ENCODE data around the gene MEIKIN.

MEIKIN gene

DNA sequence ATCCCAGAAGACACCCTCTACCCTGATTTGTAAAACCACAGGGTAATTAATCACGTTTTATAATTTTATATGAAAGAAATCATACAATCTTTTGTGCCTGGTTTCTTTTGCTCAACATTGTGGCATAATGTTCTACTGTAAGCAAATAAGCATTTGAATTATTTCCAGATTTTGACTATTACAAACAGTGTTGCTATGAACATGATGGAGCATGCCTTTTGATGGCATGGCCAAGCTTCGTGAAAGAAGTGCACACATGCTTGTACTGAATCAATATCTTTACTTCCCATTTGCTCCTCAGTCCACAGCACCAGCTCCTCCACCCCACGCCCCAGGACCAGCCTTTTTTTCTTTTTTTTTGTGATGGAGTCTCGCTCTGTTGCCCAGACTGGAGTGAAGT lies 36.1 kb upstream of the MEIKIN start:
- ATAC-seq (replicated peaks; ENCODE audit: extremely low read depth, poor library complexity, severe bottlenecking) (no peak), DNase-seq (ENCODE audit: low spot score in 2 of 2) (no peak)
- H3K4me3 Mint-ChIP-seq = no peak overlapping the region
- no peaks in the 10 kb centered on the region for H3K27me3 Mint-ChIP-seq
- peak overlapping the region; percentile 54 for H3K27ac Mint-ChIP-seq (ENCODE audit: low read depth)
- H3K4me1 Mint-ChIP-seq = peaks cover 25% of the 10 kb centered on the region
- no peaks in the 10 kb centered on the region for H3K36me3 Mint-ChIP-seq (ENCODE audit: insufficient read depth)
- H3K9me3 Mint-ChIP-seq = no peaks in the 10 kb centered on the region

DNA sequence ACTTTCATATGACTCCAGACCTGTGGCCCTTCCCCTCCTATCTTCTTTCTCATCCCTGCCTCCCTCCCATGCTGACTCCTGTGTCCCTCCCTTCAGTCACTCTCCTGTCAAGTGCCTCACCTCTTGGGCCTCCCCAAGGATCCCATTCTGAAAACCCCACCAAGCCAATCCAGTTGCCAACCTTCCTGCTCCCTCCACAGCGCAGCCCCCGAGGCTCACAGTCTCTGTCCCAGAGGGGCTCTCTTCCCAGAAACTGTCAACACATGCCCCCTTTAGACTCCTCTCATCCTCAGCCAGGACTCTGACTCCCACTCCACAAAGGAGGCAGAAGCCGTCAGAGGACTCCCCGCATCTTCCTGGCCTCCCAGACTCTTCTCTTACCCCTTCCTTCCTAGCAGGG lies 35.2 kb upstream of the MEIKIN start:
- Mint-ChIP-seq H3K9me3 (no peaks in the 10 kb centered on the region), H3K4me3 (no peak overlapping the region), H3K36me3 (ENCODE audit: insufficient read depth) (no peaks in the 10 kb centered on the region), H3K27me3 (no peaks in the 10 kb centered on the region), H3K27ac (ENCODE audit: low read depth) (peak overlapping the region; percentile 54), H3K4me1 (peaks cover 25% of the 10 kb centered on the region)
- no peak for DNase-seq (ENCODE audit: low spot score in 2 of 2)
- no peak for ATAC-seq (replicated peaks; ENCODE audit: extremely low read depth, poor library complexity, severe bottlenecking)

DNA sequence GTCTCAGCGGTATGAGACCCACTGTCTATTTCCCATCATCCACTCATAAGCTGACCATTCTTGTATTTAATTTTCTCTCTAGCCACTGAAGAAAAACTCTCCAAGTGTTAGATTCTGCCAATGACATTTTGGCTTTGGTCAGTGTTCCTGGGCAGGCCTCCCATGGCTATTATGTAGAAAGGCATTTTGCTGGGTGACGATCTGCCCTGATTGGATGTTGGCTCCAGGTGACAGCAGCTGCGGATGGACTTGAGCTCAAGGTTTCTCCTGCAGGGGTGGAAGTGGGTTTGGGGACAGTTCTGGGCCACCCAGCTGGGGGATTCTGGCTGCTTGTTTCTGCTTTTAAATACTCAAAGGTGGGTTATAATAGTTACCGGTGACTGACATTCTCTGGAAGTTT lies 34.4 kb upstream of the MEIKIN start:
- DNase-seq (ENCODE audit: low spot score in 2 of 2) (no peak), ATAC-seq (replicated peaks; ENCODE audit: extremely low read depth, poor library complexity, severe bottlenecking) (no peak)
- no peak overlapping the region for H3K4me3 Mint-ChIP-seq
- H3K27ac Mint-ChIP-seq (ENCODE audit: low read depth) = no peak overlapping the region
- peaks cover 33% of the 10 kb centered on the region for H3K4me1 Mint-ChIP-seq
- no peaks in the 10 kb centered on the region for H3K9me3 Mint-ChIP-seq
- H3K27me3 Mint-ChIP-seq = no peaks in the 10 kb centered on the region
- no peaks in the 10 kb centered on the region for H3K36me3 Mint-ChIP-seq (ENCODE audit: insufficient read depth)

DNA sequence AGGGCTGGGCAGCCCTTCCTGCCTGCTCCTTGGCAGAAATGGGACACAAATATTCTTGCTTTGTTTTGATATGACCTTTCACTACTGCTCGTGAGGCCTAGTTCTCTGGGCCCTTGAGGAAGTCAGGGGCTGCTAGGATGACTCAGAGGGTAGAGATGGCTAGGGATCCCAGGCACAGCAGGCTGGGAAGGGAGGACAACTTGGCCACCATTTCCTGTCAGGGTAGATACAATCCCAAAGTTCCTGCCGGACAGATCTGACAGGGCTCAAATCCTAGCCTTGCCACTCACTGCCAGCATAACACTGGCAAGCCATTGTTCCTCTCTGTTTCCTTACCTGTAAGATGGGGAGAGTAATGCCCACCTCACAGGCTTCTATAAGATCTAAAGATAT lies 31.7 kb upstream of the MEIKIN start:
- Mint-ChIP-seq H3K4me3 (no peak overlapping the region), H3K4me1 (peaks cover 42% of the 10 kb centered on the region), H3K27ac (ENCODE audit: low read depth) (peak overlapping the region; percentile 27), H3K36me3 (ENCODE audit: insufficient read depth) (peaks cover 2% of the 10 kb centered on the region), H3K9me3 (no peaks in the 10 kb centered on the region), H3K27me3 (no peaks in the 10 kb centered on the region)
- ATAC-seq (replicated peaks; ENCODE audit: extremely low read depth, poor library complexity, severe bottlenecking) (no peak), DNase-seq (ENCODE audit: low spot score in 2 of 2) (no peak)

DNA sequence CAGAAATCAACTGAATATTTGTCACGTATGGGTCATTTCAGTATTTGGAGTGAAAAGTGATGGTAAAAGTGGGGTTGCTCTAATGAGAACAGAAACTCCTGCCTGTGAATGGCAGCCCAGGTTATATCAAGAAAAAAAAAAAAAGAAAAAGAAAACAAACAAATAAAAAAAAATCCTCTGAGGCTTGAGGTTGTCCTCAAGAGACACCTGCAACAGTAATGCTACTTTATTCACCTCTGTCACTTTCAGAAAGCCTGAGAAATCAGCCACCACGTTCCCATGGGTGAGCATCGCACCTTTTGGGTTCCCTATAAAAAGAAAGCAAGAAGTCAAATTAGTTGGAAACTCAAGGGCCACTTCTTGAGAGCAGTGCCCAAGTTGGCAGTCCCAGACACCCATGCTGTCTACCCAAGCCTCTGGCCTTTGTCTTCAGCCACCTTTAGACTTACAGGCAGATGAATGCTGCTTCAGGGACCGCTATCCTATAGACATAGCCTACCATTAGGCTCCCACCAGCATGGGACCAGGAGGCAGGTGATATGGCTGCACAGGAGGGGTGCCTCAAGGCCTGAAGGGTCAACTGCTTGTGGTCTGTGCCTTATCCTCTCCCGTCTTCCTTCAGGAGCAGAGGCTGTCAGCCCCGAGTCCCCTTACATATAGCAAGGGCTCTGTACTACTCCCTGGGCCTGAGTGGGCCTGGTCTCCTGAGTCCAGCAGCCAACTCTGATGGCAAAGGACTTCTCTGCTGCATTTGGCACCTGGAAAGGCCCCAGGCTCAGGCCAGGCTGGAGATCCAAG lies 31.1 kb upstream of the MEIKIN start:
- Mint-ChIP-seq H3K4me3 (no peak overlapping the region), H3K27me3 (no peaks in the 10 kb centered on the region)
- ATAC-seq (replicated peaks; ENCODE audit: extremely low read depth, poor library complexity, severe bottlenecking) = no peak

DNA sequence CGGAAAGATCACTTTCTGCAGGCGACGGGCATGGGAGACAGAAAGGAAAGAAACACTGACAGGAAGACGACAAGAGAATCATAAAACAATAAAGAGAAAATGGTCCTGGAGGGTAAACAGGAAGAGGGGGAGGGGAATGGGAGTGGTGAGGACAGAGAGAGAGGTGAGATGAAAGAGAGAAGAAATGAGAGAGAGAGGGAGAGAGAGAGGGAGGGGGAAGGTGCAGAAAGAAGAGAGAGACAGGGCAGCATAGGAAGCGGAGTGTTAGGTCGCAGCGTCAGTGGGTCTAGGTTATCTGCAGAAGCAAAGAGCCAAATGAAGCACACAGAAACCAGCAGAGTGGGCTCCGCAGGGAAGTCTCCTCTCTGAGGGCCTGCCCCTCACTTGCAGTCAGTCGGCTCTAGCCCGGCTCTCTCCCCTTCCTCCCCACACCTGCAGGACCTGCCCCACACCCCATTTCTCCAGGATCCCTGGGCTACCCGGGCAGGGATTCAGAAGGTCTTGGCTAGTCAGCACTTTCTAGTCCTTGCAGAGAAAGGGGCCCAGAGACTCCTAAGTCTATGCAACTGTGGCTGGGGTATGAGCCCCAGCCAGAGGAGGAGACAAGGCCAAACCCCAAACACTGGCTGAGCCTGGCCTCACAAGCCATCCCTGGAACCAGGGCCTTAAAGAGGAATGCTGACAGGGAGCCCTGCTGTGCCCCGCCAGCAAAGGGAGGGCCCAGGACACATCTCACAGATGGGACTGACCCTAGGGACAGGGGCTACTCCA lies 29.7 kb upstream of the MEIKIN start:
- peak overlapping the region; percentile 86 for H3K4me3 Mint-ChIP-seq

More for the DNA sequence above, 31.1 kb upstream of the MEIKIN start:
- peaks cover 46% of the 10 kb centered on the region for H3K4me1 Mint-ChIP-seq
- H3K9me3 Mint-ChIP-seq = no peaks in the 10 kb centered on the region
- no peak for DNase-seq (ENCODE audit: low spot score in 2 of 2)
- peaks cover 2% of the 10 kb centered on the region for H3K36me3 Mint-ChIP-seq (ENCODE audit: insufficient read depth)
- peak overlapping the region; percentile 93 for H3K27ac Mint-ChIP-seq (ENCODE audit: low read depth)

DNA sequence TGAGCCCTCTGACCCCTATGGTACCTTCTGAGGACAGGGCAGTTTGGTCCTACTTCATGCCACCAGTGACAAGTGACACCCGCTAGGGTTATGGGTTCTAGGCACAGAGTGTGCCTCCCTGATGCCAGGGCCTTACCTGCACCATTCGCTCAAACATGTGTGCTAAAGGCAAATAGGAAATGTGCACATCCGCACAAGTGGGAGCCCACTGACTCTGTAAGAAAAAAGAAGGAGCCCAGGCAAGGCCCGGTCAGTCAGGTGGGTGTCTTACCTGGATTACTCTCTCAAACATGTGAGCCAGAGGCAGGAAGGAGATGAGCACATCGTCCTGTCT lies 29.1 kb upstream of the MEIKIN start:
- ATAC-seq (replicated peaks; ENCODE audit: extremely low read depth, poor library complexity, severe bottlenecking) (peak; percentile 26), DNase-seq (ENCODE audit: low spot score in 2 of 2) (peak in 1 of 2 donors; percentile 8)
- Mint-ChIP-seq H3K36me3 (ENCODE audit: insufficient read depth) (peaks cover 7% of the 10 kb centered on the region), H3K4me1 (peaks cover 47% of the 10 kb centered on the region), H3K27ac (ENCODE audit: low read depth) (peak overlapping the region; percentile 93), H3K9me3 (no peaks in the 10 kb centered on the region), H3K4me3 (peak overlapping the region; percentile 86), H3K27me3 (no peaks in the 10 kb centered on the region)

More for the DNA sequence above, 29.7 kb upstream of the MEIKIN start:
- Mint-ChIP-seq H3K27me3 (no peaks in the 10 kb centered on the region), H3K9me3 (no peaks in the 10 kb centered on the region), H3K27ac (ENCODE audit: low read depth) (peak overlapping the region; percentile 93), H3K4me1 (peaks cover 47% of the 10 kb centered on the region), H3K36me3 (ENCODE audit: insufficient read depth) (peaks cover 4% of the 10 kb centered on the region)
- ATAC-seq (replicated peaks; ENCODE audit: extremely low read depth, poor library complexity, severe bottlenecking) = peak; percentile 75
- DNase-seq (ENCODE audit: low spot score in 2 of 2) = peak in 1 of 2 donors; percentile 9

DNA sequence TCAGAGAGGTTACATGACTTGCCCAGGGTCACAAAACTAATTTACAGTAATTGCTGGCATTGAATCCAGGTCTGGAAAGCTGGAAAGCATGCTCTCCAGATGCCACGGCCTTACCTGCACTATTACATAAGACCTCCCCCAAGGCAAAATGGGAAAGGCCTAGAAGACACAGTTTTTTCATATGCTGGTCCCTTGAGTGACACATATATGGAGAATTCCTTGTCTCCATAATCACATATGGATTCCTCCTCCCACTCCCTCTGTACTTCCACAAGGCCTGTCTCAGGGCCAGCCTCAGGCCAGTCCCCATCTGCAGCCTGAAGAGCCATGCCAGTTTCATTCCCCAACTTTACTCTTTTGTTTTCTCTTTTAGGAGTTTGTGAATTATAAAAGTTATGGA lies 28.6 kb upstream of the MEIKIN start:
- Mint-ChIP-seq H3K27me3 (no peaks in the 10 kb centered on the region), H3K27ac (ENCODE audit: low read depth) (peak overlapping the region; percentile 93), H3K4me3 (peak overlapping the region; percentile 86), H3K4me1 (peaks cover 47% of the 10 kb centered on the region), H3K9me3 (no peaks in the 10 kb centered on the region), H3K36me3 (ENCODE audit: insufficient read depth) (peaks cover 7% of the 10 kb centered on the region)
- ATAC-seq (replicated peaks; ENCODE audit: extremely low read depth, poor library complexity, severe bottlenecking) (no peak), DNase-seq (ENCODE audit: low spot score in 2 of 2) (no peak)

DNA sequence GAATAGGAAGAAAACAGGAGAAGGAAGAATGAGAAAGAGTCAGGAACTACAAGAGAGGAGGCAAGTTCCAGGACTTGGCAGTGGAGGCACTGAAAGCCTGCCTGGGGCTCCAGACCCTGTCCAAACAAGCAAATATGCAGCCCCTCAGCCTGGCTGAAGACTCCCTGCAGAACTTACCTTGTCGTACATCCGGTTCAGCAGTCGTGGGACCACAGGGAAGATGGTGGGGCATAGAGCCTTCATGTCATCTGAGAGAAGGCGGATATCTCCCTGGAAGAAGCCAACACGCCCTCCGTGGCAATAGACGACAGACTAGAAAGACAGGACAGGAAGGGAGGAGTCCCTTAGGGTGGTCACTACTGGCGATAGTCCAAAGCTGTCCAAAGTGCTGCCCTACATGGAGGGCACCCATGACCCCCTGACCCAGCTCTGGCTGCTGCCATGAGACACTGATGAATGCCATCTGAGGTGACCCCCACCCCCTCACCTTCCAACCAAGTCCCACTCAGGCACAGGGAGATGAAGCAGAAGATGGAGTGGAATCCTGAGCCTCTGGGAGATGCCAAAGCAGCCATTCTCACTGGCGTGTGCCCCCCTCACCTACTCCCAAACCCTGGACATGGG lies 27.7 kb upstream of the MEIKIN start:
- Mint-ChIP-seq H3K4me3 (peak overlapping the region; percentile 25), H3K36me3 (ENCODE audit: insufficient read depth) (peaks cover 7% of the 10 kb centered on the region), H3K27me3 (no peaks in the 10 kb centered on the region), H3K4me1 (peaks cover 46% of the 10 kb centered on the region), H3K9me3 (no peaks in the 10 kb centered on the region), H3K27ac (ENCODE audit: low read depth) (peak overlapping the region; percentile 82)
- DNase-seq (ENCODE audit: low spot score in 2 of 2) = no peak
- no peak for ATAC-seq (replicated peaks; ENCODE audit: extremely low read depth, poor library complexity, severe bottlenecking)

DNA sequence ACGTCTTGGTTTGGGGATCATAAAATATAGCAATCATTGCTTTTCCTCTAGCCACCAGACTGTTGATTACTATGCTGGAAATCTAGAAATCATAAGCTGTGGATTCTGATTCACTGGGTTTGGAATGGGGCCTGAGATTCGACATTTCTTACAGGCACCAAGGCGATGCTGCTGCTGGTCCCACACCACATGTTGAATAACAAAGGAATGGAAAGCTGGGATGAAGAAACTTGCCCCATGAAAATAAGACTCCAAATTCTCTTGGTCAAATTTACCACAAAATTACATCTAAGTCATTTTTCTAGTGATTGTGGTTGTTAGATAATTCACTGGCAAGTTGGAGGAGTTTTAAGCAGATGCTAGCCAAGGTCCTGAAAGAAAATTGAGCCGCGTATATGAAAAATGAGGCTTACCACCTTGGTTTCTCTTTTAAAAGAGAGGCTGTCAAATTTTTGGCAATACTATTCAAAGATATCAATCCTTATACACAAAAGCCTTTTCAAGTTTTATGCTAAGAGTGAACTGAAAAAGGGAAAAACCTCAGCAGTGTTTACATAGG lies 23.0 kb upstream of the MEIKIN start:
- ATAC-seq (replicated peaks; ENCODE audit: extremely low read depth, poor library complexity, severe bottlenecking) (no peak), DNase-seq (ENCODE audit: low spot score in 2 of 2) (no peak)
- Mint-ChIP-seq H3K4me1 (peaks cover 15% of the 10 kb centered on the region), H3K27me3 (no peaks in the 10 kb centered on the region), H3K4me3 (no peak overlapping the region), H3K9me3 (no peaks in the 10 kb centered on the region), H3K27ac (ENCODE audit: low read depth) (no peak overlapping the region), H3K36me3 (ENCODE audit: insufficient read depth) (peaks cover 16% of the 10 kb centered on the region)

DNA sequence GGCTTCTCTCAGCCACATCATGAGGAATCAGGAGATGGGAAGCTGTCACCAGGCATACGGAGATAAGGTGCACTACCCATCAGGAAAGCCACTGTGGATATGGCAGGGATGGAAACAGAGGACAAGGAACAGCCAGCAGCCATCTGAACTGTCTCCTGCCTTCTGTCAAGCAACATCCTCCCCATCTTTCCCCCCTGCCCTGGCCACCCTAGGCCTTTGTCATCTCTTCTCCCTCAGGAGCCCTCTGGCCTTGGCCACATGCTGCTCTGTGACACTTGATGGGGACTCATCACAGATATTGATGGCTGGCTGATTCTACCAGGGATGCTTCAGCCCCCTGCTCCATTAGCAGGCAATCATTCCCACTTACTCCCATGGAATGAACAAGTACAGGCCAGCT lies 21.1 kb upstream of the MEIKIN start:
- Mint-ChIP-seq H3K4me1 (peaks cover under 1% of the 10 kb centered on the region), H3K36me3 (ENCODE audit: insufficient read depth) (peaks cover 18% of the 10 kb centered on the region), H3K27me3 (no peaks in the 10 kb centered on the region), H3K27ac (ENCODE audit: low read depth) (no peak overlapping the region), H3K4me3 (no peak overlapping the region), H3K9me3 (no peaks in the 10 kb centered on the region)
- no peak for DNase-seq (ENCODE audit: low spot score in 2 of 2)
- ATAC-seq (replicated peaks; ENCODE audit: extremely low read depth, poor library complexity, severe bottlenecking) = no peak

DNA sequence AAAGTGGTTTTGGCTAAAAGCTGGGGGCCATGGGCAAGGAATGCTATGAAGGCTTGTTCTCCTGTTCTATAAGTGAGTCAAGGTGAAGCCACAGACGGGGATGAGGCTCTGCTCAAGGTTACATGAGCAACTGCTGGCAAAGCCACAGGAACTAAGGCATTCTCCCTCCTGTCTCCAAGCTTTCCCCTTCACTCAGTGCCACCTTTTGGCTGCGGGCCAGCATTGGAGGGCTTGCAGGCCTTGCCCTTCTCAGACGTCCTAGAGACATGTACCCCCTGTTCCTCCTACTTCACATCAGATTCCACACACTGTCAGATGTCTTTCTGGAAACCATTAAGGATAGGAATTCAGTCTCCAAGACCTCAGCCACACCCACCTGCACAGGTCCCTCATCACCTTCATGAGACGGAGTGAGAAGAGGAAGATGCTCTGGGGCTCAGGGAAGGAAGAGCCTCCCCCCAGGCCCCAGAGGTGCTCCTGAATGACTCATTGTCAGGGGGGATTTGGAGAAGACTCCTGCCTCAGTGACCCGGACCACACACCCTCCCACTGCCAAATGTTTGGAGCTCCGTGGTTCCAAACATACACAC lies 20.5 kb upstream of the MEIKIN start:
- no peaks in the 10 kb centered on the region for H3K4me1 Mint-ChIP-seq
- peaks cover 17% of the 10 kb centered on the region for H3K36me3 Mint-ChIP-seq (ENCODE audit: insufficient read depth)
- DNase-seq (ENCODE audit: low spot score in 2 of 2) = no peak
- ATAC-seq (replicated peaks; ENCODE audit: extremely low read depth, poor library complexity, severe bottlenecking) = no peak
- no peaks in the 10 kb centered on the region for H3K27me3 Mint-ChIP-seq
- H3K9me3 Mint-ChIP-seq = no peaks in the 10 kb centered on the region
- no peak overlapping the region for H3K4me3 Mint-ChIP-seq
- H3K27ac Mint-ChIP-seq (ENCODE audit: low read depth) = peak overlapping the region; percentile 59
